ENCODE measurements around the gene ANKMY1.

Gene ANKMY1

DNA sequence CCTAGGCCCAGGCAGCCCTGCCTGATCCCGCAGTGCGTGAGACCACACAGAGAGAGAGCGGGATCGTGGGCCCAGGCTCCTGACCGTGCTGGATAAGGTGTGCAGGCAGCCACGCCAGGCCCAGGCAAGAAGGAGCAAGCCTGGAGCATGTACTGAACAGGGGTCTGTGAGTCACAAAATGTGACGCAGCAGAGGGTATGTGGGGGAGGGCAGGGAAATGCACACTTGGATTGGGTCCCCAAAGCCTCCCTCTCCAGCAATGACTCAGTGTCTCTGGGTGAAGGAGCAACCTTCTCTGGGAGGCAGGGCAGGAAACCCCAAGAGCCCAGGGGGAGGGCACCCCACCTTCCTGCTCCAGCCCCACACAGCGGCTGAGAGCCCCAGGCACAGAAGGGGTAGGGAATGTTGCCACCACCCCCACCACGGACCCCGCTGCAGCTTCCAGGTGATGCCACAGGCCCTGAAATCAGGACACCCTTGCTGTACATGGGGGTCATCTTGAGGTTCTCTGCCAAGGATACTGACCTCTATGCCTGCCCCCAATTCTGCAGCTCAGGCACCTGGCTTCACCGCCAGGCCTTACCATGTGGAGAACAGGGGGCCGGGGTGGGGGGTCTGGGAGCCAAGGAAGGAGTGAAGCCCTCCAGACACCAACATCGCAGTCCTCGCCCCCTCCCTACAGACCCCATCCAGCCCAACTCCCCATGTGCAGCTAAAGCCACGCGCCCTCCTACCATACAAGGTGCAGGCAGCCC lies 123.6 kb downstream of the ANKMY1 start:
- H3K4me3 ChIP-seq (ENCODE audit: low read depth, low read length), result no peak overlapping the region
- no peak for DNase-seq (ENCODE audit: low read depth)
- TF ChIP-seq, protein P1, sequence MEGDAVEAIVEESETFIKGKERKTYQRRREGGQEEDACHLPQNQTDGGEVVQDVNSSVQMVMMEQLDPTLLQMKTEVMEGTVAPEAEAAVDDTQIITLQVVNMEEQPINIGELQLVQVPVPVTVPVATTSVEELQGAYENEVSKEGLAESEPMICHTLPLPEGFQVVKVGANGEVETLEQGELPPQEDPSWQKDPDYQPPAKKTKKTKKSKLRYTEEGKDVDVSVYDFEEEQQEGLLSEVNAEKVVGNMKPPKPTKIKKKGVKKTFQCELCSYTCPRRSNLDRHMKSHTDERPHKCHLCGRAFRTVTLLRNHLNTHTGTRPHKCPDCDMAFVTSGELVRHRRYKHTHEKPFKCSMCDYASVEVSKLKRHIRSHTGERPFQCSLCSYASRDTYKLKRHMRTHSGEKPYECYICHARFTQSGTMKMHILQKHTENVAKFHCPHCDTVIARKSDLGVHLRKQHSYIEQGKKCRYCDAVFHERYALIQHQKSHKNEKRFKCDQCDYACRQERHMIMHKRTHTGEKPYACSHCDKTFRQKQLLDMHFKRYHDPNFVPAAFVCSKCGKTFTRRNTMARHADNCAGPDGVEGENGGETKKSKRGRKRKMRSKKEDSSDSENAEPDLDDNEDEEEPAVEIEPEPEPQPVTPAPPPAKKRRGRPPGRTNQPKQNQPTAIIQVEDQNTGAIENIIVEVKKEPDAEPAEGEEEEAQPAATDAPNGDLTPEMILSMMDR (IDR thresholded peaks at IDR 0.05; ENCODE audit: low read depth, low read length, missing control alignments), result no peak

DNA sequence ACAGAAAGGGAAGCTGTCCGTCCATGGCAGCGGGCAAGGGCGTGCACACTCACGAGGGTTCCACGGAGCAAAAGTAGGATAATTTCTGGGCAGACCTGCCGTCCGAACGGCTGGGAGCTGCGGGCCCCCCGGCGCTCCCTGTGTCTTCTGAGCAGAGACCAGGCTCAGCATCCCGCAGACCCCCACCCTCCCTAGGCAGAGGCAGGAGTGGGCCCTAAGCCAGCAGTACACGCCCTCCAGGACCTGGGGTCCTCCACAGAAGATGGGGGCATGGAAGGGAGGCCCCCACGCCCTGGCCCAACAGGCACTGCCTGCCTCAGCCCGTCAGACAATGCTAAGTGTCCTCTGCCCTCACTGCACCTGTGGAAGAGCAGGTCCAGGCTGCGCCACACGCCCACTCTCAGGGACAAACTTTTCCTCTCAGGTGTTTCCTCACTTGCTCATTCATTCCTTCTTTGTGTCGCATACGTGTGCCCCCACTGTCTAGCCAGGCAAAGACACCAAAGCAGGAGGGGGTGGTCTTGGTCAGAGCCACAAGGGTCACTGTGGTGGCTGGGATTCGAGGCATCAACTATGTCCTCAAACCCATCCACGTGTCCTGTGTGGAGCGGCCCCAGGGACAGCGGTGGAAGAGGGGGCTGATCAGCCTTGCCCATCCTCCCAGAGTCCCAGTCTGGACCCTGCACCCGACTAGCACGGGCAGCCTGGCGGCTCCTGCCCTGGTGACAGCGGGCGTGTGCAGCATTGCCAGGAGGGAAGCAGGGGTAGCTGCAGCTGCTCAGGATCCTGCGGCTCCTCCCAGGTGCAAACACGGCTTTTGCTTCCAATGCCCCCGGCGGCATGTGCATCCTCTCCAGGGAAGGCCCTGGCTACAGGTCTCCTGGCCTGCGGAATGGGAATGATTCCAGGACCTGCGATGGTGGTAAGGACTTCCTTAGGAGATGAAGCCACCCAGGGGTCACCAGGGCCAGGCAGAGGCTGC lies 124.7 kb downstream of the ANKMY1 start:
- no peak overlapping the region for H3K4me3 ChIP-seq (ENCODE audit: low read depth, low read length)
- no peak for DNase-seq (ENCODE audit: low read depth)
- TF ChIP-seq, protein P1 (IDR thresholded peaks at IDR 0.05; ENCODE audit: low read depth, low read length, missing control alignments), result no peak

DNA sequence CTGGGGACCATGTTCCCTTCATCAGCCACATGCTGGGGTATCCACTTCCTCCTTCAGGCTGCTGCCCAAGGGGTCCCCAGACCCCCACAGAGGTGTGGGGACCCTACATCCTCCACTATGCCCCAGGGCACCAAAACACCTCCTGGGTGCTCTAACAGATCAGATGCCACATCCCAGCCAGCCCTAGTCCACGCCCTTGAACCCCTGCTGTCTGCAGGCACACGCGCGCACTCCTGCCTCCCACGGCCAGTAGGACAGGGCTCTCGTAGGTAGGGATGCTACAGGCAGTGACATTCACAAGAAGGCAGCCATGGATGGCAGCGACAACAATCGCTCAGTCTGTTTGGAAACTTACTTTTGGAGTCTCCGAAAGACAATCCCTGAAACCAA lies 125.4 kb downstream of the ANKMY1 start:
- no peak overlapping the region for H3K4me3 ChIP-seq (ENCODE audit: low read depth, low read length)
- TF ChIP-seq, protein P1 (IDR thresholded peaks at IDR 0.05; ENCODE audit: low read depth, low read length, missing control alignments), result no peak
- no peak for DNase-seq (ENCODE audit: low read depth)

DNA sequence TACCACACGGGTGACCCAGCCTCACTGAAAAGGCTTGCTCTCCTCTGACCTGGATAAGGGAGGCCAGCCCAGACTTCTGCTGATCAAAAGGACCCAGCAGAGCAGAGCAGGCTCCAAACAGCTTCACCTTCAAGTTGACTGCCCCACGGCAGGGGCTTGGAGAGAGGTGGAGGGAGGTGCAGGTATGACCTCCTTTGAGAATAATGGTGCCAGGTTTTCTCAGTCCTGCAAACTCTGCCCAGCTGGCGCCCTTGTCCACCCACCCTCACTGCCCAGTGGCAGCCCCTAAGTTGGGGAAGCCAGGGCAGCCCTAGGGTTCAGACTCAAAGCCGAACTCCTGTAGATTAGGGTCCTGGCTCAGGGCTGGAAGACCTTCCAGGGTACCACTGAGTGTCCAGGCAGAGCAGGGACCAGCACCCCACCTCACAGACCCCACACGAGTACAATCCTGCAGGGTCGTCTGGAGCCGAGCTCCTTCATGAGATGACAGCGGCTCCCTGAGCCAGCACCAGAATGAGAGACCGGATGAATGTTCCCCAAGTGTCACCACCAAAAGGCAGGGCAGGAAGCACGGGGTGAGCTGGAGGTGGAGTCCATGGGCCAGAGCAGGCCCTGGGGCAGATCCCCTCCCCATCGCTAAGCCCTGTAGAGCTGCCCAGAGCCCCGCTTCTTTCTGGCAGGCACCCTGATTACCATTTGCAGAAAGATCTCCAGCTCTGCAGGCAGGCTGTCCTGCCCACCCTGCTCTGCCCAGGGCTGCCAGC lies 125.9 kb downstream of the ANKMY1 start:
- TF ChIP-seq, protein P1 (IDR thresholded peaks at IDR 0.05; ENCODE audit: low read depth, low read length, missing control alignments), result no peak
- no peak overlapping the region for H3K4me3 ChIP-seq (ENCODE audit: low read depth, low read length)
- DNase-seq (ENCODE audit: low read depth), result no peak

DNA sequence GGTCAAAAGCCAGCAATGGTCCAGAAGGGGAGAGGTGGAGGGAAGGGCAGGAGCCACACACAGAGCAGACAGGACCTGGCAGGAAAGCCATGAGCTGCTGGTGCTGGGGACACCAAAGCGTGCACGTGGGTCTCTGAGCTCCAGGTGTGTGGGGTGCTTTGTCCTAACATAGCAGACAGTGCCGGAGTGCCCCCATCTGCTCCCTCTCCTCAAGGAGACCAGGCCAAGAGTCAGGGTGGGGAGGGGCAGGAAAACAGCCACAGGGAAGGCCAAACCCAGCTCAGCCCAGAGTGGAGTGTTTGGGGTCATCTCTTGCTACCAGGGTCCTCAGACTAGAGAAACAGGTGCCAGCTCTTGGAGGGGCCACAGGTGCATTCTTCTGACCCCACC lies 126.5 kb downstream of the ANKMY1 start:
- H3K4me3 ChIP-seq (ENCODE audit: low read depth, low read length), result no peak overlapping the region
- DNase-seq (ENCODE audit: low read depth), result no peak
- TF ChIP-seq, protein P1 (IDR thresholded peaks at IDR 0.05; ENCODE audit: low read depth, low read length, missing control alignments), result no peak

DNA sequence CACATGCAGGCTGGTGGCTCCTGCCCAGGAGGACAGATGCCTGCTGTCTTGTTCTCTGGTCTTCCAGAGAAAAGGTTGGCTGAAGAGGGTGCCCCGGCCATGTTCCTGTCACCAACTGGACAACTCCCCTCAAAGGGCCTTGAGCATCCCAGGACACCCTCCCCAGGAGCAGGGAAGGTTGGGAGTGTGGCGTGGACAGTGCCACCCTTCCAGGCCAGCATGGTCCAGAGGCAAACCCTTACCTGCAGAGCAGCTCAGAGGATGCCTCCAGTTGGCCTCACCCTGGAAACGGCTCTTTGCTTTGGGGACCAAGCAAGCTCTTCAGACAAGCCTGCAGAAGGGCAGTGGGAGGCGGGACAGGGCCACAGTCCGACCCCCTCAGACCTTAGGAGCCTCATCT lies 127.2 kb downstream of the ANKMY1 start:
- no peak for DNase-seq (ENCODE audit: low read depth)
- H3K4me3 ChIP-seq (ENCODE audit: low read depth, low read length), result no peak overlapping the region
- TF ChIP-seq, protein P1 (IDR thresholded peaks at IDR 0.05; ENCODE audit: low read depth, low read length, missing control alignments), result no peak

Data from GM12864 (cell line).